DOHH2 (cell line): ENCODE measurements around the gene AUTS2.

Source experiments
- H3F3A ChIP-seq: fragments of 200-600 bp; sonication (generic), shearing (Covaris generic); 2 replicates; pipeline ENCODE4 v1.6.0; 2016; ENCODE audit warnings: antibody characterized with exemption, mild to moderate bottlenecking; ENCODE audit not compliant: control insufficient read depth, insufficient read depth
- H3K27ac ChIP-seq: fragments of 200-600 bp; sonication (generic); 2 replicates; pipeline ENCODE4 v1.5.1; 2014; ENCODE audit warnings: low read depth, mild to moderate bottlenecking, low read length, moderate library complexity
- H3K27me3 ChIP-seq: fragments of 200-600 bp; sonication (generic); 2 replicates; pipeline ENCODE4 v1.6.1; 2014; ENCODE audit warnings: mild to moderate bottlenecking, low read length, mixed read lengths; ENCODE audit not compliant: control insufficient read depth
- H3K36me3 ChIP-seq: fragments of 200-600 bp; sonication (generic); 2 replicates; pipeline ENCODE4 v1.6.1; 2014; ENCODE audit warnings: mild to moderate bottlenecking, low read length, moderate library complexity, mixed read lengths; ENCODE audit not compliant: control insufficient read depth
- H3K4me1 ChIP-seq: fragments of 200-600 bp; sonication (generic); 2 replicates; pipeline ENCODE4 v1.6.1; 2014; ENCODE audit warnings: mild to moderate bottlenecking, low read length, mixed read lengths; ENCODE audit not compliant: control insufficient read depth
- H3K4me2 ChIP-seq: fragments of 200-600 bp; sonication (generic); 2 replicates; pipeline ENCODE4 v1.6.0; 2014; ENCODE audit warnings: mild to moderate bottlenecking, low read length, moderate library complexity
- H3K4me3 ChIP-seq: fragments of 200-600 bp; sonication (generic); 2 replicates; pipeline ENCODE4 v1.5.1; 2014; ENCODE audit warnings: mild to moderate bottlenecking, low read length, mixed read lengths
- H3K79me2 ChIP-seq: fragments of 200-600 bp; sonication (generic); 2 replicates; pipeline ENCODE4 v1.6.1; 2014; ENCODE audit warnings: mild to moderate bottlenecking, low read length, mixed read lengths; ENCODE audit not compliant: control insufficient read depth
- H3K9me2 ChIP-seq: fragments of 200-600 bp; sonication (generic); replicated peaks from 2 replicates; pipeline ENCODE4 v1.6.1; 2014; ENCODE audit warnings: mild to moderate bottlenecking, low read length, mixed read lengths; ENCODE audit not compliant: control insufficient read depth
- H3K9me3 ChIP-seq: fragments of 200-600 bp; sonication (generic); 2 replicates; pipeline ENCODE4 v1.6.1; 2014; ENCODE audit warnings: antibody characterized with exemption, low read length, mixed read lengths; ENCODE audit not compliant: control insufficient read depth, insufficient read depth
- H4K20me1 ChIP-seq: fragments of 200-600 bp; sonication (generic); 2 replicates; pipeline ENCODE4 v1.6.0; 2014; ENCODE audit warnings: low read depth, mild to moderate bottlenecking, antibody characterized with exemption, low read length, moderate library complexity; ENCODE audit not compliant: control insufficient read depth, insufficient read depth
- EZH2phosphoT487 ChIP-seq: fragments of 200-600 bp; sonication (generic); IDR thresholded peaks from 2 replicates; pipeline ENCODE4 v1.6.1; 2017; ENCODE audit warnings: borderline replicate concordance, mild to moderate bottlenecking, antibody characterized with exemption, low read length, moderate library complexity, mixed read lengths
- TF ChIP-seq, protein P1 (sequence below): fragments of 200-600 bp; sonication (generic); IDR thresholded peaks from one replicate; pipeline ENCODE4 v1.5.1; 2014; ENCODE audit warnings: antibody characterized with exemption, mild to moderate bottlenecking, low read depth, low read length; ENCODE audit not compliant: poor library complexity, severe bottlenecking

The AUTS2 gene

DNA sequence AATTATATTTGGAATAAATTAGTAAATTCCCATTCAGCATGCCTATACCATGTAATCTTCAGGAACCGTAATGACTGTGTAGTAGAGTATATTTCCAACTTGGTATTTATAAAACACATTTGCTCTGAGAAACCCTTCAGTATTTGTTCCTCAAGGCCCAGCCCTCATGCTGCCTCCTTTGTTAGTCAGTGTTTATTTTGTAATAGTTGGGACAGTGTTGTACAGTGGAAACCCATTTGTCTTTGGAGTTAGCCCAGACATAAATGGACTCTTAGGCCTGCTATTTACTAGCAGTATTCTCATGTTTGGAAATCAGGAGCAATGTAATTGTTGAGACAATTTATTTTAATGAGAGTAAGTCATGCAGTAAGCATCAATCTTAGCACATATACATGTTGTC, 686.9 kb downstream of the AUTS2 start:
- H3K9me2 ChIP-seq = no peaks in the 10 kb centered on the region
- H3K27me3 ChIP-seq = no peaks in the 10 kb centered on the region
- H3K4me1 ChIP-seq = no peaks in the 10 kb centered on the region
- no peak overlapping the region for H3K4me2 ChIP-seq
- no peak overlapping the region for H3K4me3 ChIP-seq
- no peak overlapping the region for H3K27ac ChIP-seq
- H3K79me2 ChIP-seq = no peaks in the 10 kb centered on the region
- TF ChIP-seq EZH2phosphoT487 = no peak
- TF ChIP-seq, protein P1, sequence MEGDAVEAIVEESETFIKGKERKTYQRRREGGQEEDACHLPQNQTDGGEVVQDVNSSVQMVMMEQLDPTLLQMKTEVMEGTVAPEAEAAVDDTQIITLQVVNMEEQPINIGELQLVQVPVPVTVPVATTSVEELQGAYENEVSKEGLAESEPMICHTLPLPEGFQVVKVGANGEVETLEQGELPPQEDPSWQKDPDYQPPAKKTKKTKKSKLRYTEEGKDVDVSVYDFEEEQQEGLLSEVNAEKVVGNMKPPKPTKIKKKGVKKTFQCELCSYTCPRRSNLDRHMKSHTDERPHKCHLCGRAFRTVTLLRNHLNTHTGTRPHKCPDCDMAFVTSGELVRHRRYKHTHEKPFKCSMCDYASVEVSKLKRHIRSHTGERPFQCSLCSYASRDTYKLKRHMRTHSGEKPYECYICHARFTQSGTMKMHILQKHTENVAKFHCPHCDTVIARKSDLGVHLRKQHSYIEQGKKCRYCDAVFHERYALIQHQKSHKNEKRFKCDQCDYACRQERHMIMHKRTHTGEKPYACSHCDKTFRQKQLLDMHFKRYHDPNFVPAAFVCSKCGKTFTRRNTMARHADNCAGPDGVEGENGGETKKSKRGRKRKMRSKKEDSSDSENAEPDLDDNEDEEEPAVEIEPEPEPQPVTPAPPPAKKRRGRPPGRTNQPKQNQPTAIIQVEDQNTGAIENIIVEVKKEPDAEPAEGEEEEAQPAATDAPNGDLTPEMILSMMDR = no peak
- no peaks in the 10 kb centered on the region for H3K36me3 ChIP-seq
- H3F3A ChIP-seq = no peaks in the 10 kb centered on the region
- no peaks in the 10 kb centered on the region for H3K9me3 ChIP-seq
- no peaks in the 10 kb centered on the region for H4K20me1 ChIP-seq

DNA sequence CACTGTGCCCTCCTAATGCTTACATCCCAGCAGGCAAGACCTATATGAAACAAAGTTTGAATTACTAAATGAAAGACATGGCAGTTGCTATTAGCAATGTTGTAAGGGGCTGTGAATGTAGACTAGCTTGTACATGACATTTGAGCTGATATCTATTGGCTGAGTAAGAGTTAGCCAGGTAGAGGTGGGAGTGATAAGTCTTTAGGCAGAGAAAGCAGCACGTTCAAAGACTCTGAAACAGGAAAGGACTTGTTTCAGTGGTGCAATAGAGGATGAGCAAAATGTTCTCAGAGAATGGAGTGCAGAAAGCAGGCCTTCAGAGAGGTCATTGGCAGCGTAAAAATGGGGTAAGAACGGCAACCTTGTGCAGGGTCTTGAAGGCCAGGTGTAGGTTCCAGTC, 687.6 kb downstream of the AUTS2 start:
- Histone ChIP-seq H3K79me2 (no peaks in the 10 kb centered on the region), H3K9me3 (no peaks in the 10 kb centered on the region), H3K4me2 (no peak overlapping the region), H3K27ac (no peak overlapping the region), H3F3A (no peaks in the 10 kb centered on the region), H3K9me2 (no peaks in the 10 kb centered on the region), H4K20me1 (no peaks in the 10 kb centered on the region), H3K36me3 (no peaks in the 10 kb centered on the region), H3K4me1 (no peaks in the 10 kb centered on the region), H3K4me3 (no peak overlapping the region), H3K27me3 (no peaks in the 10 kb centered on the region)
- TF ChIP-seq, protein P1 = no peak
- TF ChIP-seq EZH2phosphoT487 = no peak

DNA sequence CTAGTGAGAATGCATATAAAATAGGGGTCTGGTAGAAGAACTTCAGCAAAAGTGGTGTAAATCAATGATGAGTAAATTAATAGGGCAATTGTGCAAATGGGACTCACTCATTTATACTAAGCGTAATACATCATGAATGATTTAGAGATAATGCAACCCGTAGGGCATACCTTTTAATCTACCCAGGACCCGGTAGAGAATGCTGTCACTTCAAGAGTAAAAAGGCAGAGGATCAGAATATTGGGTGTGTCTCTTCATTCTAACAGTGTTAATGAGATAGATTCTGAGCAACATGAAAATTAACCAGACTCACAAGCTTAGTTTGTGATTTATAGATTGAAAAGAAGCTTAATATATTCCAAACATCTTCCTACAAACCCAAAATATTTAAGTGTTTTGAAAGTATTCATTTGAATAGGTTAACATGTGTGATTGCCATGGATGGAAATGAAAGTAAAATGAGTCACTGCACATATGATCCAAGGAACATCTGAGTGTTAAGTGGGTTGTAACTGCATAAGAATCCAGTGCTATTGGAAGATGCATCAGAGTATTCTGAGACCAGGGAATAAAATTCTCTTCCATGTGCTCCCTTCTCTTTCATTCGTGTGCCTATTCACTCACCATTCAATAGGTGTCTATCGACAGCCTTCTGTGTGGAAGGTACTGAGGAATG, 690.6 kb downstream of the AUTS2 start:
- Histone ChIP-seq H3K27ac (no peak overlapping the region), H3K36me3 (no peaks in the 10 kb centered on the region), H3K4me2 (no peak overlapping the region), H3K4me1 (no peaks in the 10 kb centered on the region), H3K9me3 (no peaks in the 10 kb centered on the region), H3K4me3 (no peak overlapping the region), H3K9me2 (no peaks in the 10 kb centered on the region), H3F3A (no peaks in the 10 kb centered on the region), H3K27me3 (no peaks in the 10 kb centered on the region), H4K20me1 (no peaks in the 10 kb centered on the region), H3K79me2 (no peaks in the 10 kb centered on the region)
- TF ChIP-seq, protein P1 = no peak
- no peak for TF ChIP-seq EZH2phosphoT487
